ENCODE data around the gene METTL26. TPM values are rescaled to one million over a fixed set of nuclear protein-coding genes. Genes with fewer than 3 reads are reported as not detected.

METTL26 gene
- total RNA-seq, 2 experiments from 2014 or later = 89.0 to 94.0 TPM

GRCh38 chr16:593406-593805, 42.7 kb downstream of the METTL26 start:
- DNase-seq = no peak
- Mint-ChIP-seq H3K27me3 (ENCODE audit: low read depth) (no peaks in the 10 kb centered on the region), H3K4me3 (no peak overlapping the region), H3K36me3 (ENCODE audit: low read depth) (peaks cover 5% of the 10 kb centered on the region), H3K27ac (peak overlapping the region; percentile 9), H3K4me1 (ENCODE audit: low read depth) (peaks cover 27% of the 10 kb centered on the region), H3K9me3 (ENCODE audit: insufficient read depth) (no peaks in the 10 kb centered on the region)
- ATAC-seq = no peak
- POLR2A ChIA-PET = no interaction called here
- CTCF ChIA-PET = no interaction called here

GRCh38 chr16:592518-593306, 43.4 kb downstream of the METTL26 start:
- ATAC-seq = no peak
- CTCF ChIA-PET = no interaction called here

GRCh38 chr16:591892-592517, 44.1 kb downstream of the METTL26 start:
- ChIA-PET CTCF (no interaction called here), POLR2A (no interaction called here)
- Mint-ChIP-seq H3K9me3 (ENCODE audit: insufficient read depth) (no peaks in the 10 kb centered on the region), H3K4me3 (peak overlapping the region; percentile 5), H3K4me1 (ENCODE audit: low read depth) (peaks cover 34% of the 10 kb centered on the region), H3K27me3 (ENCODE audit: low read depth) (no peaks in the 10 kb centered on the region), H3K36me3 (ENCODE audit: low read depth) (peaks cover 7% of the 10 kb centered on the region), H3K27ac (no peak overlapping the region)
- ATAC-seq (no peak), DNase-seq (no peak)

More at GRCh38 chr16:592518-593306, 43.4 kb downstream of the METTL26 start:
- DNase-seq = no peak
- peaks cover 29% of the 10 kb centered on the region for H3K4me1 Mint-ChIP-seq (ENCODE audit: low read depth)
- H3K9me3 Mint-ChIP-seq (ENCODE audit: insufficient read depth) = no peaks in the 10 kb centered on the region
- H3K27me3 Mint-ChIP-seq (ENCODE audit: low read depth) = no peaks in the 10 kb centered on the region
- POLR2A ChIA-PET = no interaction called here
- no peak overlapping the region for H3K4me3 Mint-ChIP-seq
- peaks cover 5% of the 10 kb centered on the region for H3K36me3 Mint-ChIP-seq (ENCODE audit: low read depth)
- H3K27ac Mint-ChIP-seq = no peak overlapping the region

GRCh38 chr16:591231-591630, 44.9 kb downstream of the METTL26 start:
- Mint-ChIP-seq H3K36me3 (ENCODE audit: low read depth) (peaks cover 2% of the 10 kb centered on the region), H3K9me3 (ENCODE audit: insufficient read depth) (no peaks in the 10 kb centered on the region), H3K4me1 (ENCODE audit: low read depth) (peaks cover 34% of the 10 kb centered on the region), H3K27me3 (ENCODE audit: low read depth) (no peaks in the 10 kb centered on the region), H3K4me3 (peak overlapping the region; percentile 79), H3K27ac (peak overlapping the region; percentile 65)
- DNase-seq (no peak), ATAC-seq (no peak)
- POLR2A ChIA-PET = interaction anchor here (1.5 kb wide), 1 partner anchor 19 kb away, joined by 3 read pairs; no protein-coding TSS in a partner anchor
- CTCF ChIA-PET = no interaction called here

GRCh38 chr16:590815-591200, 45.3 kb downstream of the METTL26 start:
- DNase-seq = no peak
- ChIA-PET POLR2A (interaction anchor here (1.5 kb wide), 1 partner anchor 19 kb away, joined by 3 read pairs; no protein-coding TSS in a partner anchor), CTCF (interaction anchor here (0.6 kb wide), 1 partner anchor 89 kb away, joined by 3 read pairs; the partner anchor contains the start of gene STUB1)
- no peaks in the 10 kb centered on the region for H3K9me3 Mint-ChIP-seq (ENCODE audit: insufficient read depth)
- peak overlapping the region; percentile 79 for H3K4me3 Mint-ChIP-seq
- peak overlapping the region; percentile 65 for H3K27ac Mint-ChIP-seq
- peaks cover 2% of the 10 kb centered on the region for H3K36me3 Mint-ChIP-seq (ENCODE audit: low read depth)
- no peak for ATAC-seq
- peaks cover 34% of the 10 kb centered on the region for H3K4me1 Mint-ChIP-seq (ENCODE audit: low read depth)
- no peaks in the 10 kb centered on the region for H3K27me3 Mint-ChIP-seq (ENCODE audit: low read depth)

GRCh38 chr16:590188-590814, 45.8 kb downstream of the METTL26 start:
- ChIA-PET CTCF (interaction anchor here (0.6 kb wide), 1 partner anchor 90 kb away, joined by 3 read pairs; the partner anchor contains the start of gene STUB1), POLR2A (interaction anchor here (1.5 kb wide), 1 partner anchor 20 kb away, joined by 3 read pairs; no protein-coding TSS in a partner anchor)
- DNase-seq = no peak
- Mint-ChIP-seq H3K9me3 (ENCODE audit: insufficient read depth) (no peaks in the 10 kb centered on the region), H3K27me3 (ENCODE audit: low read depth) (no peaks in the 10 kb centered on the region), H3K36me3 (ENCODE audit: low read depth) (peaks cover 2% of the 10 kb centered on the region), H3K4me3 (peak overlapping the region; percentile 79), H3K4me1 (ENCODE audit: low read depth) (peaks cover 34% of the 10 kb centered on the region), H3K27ac (peak overlapping the region; percentile 65)
- ATAC-seq = peak; percentile 2

GRCh38 chr16:589658-590187, 46.4 kb downstream of the METTL26 start, which contains the start of gene RAB40C:
Gene RAB40C (plus strand): TSS chr16:590066. CDS start chr16:590292, 226 bp downstream.
- ATAC-seq (peak; percentile 90), DNase-seq (peak; percentile 99)
- Mint-ChIP-seq H3K4me3 (peak within 1 kb of the TSS; percentile 84), H3K36me3 (ENCODE audit: low read depth) (peaks cover 2% of the 10 kb centered on the region), H3K4me1 (ENCODE audit: low read depth) (peaks cover 34% of the 10 kb centered on the region), H3K27me3 (ENCODE audit: low read depth) (no peaks in the 10 kb centered on the region), H3K9me3 (ENCODE audit: insufficient read depth) (no peaks in the 10 kb centered on the region), H3K27ac (peak within 1 kb of the TSS; percentile 97)
- ChIA-PET POLR2A (interaction anchor here (1.5 kb wide), 1 partner anchor 20 kb away, joined by 3 read pairs; no protein-coding TSS in a partner anchor), CTCF (no interaction called here)

- H3K27me3 Mint-ChIP-seq (ENCODE audit: low read depth) = no peaks in the 10 kb centered on the region
- ATAC-seq = peak; percentile 78
- peak overlapping the region; percentile 99 for H3K27ac Mint-ChIP-seq
- peaks cover 34% of the 10 kb centered on the region for H3K4me1 Mint-ChIP-seq (ENCODE audit: low read depth)
- ChIA-PET CTCF (interaction anchor here (1.1 kb wide), 1 partner anchor 10 kb away, joined by 3 read pairs; no protein-coding TSS in a partner anchor), POLR2A (interaction anchor here (0.5 to 1.4 kb wide), 6 partner anchors 9 to 1376 kb away, joined by 3 read pairs; partner anchors contain the start of genes RPS2 and WFIKKN1)
- peak overlapping the region; percentile 84 for H3K4me3 Mint-ChIP-seq
- peak; percentile 98 for DNase-seq
- peaks cover 2% of the 10 kb centered on the region for H3K36me3 Mint-ChIP-seq (ENCODE audit: low read depth)
- no peaks in the 10 kb centered on the region for H3K9me3 Mint-ChIP-seq (ENCODE audit: insufficient read depth)
Measured at GRCh38 chr16:588889-589657, 47.0 kb downstream of the METTL26 start.

- POLR2A ChIA-PET = interaction anchor here (0.7 to 1.4 kb wide), 6 partner anchors 9 to 1376 kb away, joined by 3 read pairs; partner anchors contain the start of genes METTL26, RPS2 and WFIKKN1
- Mint-ChIP-seq H3K9me3 (ENCODE audit: insufficient read depth) (no peaks in the 10 kb centered on the region), H3K27me3 (ENCODE audit: low read depth) (no peaks in the 10 kb centered on the region), H3K27ac (peak overlapping the region; percentile 99), H3K4me1 (ENCODE audit: low read depth) (peaks cover 33% of the 10 kb centered on the region), H3K36me3 (ENCODE audit: low read depth) (peaks cover 2% of the 10 kb centered on the region), H3K4me3 (peak overlapping the region; percentile 84)
- DNase-seq = peak; percentile 75
- peak; percentile 13 for ATAC-seq
- CTCF ChIA-PET = interaction anchor here (1.1 kb wide), 1 partner anchor 9 kb away, joined by 3 read pairs; no protein-coding TSS in a partner anchor
Measured at GRCh38 chr16:588639-588888, 47.5 kb downstream of the METTL26 start.

- POLR2A ChIA-PET = interaction anchor here (1.2 kb wide), 1 partner anchor 49 kb away, joined by 3 read pairs; the partner anchor contains the start of gene METTL26
- Mint-ChIP-seq H3K9me3 (ENCODE audit: insufficient read depth) (no peaks in the 10 kb centered on the region), H3K36me3 (ENCODE audit: low read depth) (peaks cover 2% of the 10 kb centered on the region), H3K27ac (peak overlapping the region; percentile 84), H3K4me1 (ENCODE audit: low read depth) (peaks cover 18% of the 10 kb centered on the region), H3K27me3 (ENCODE audit: low read depth) (no peaks in the 10 kb centered on the region), H3K4me3 (peak overlapping the region; percentile 84)
- DNase-seq = no peak
- CTCF ChIA-PET = no interaction called here
- no peak for ATAC-seq
Measured at GRCh38 chr16:586645-587590, 49.2 kb downstream of the METTL26 start.
